ENCODE results near the gene GRPEL2. TPM values are rescaled to one million over a fixed set of nuclear protein-coding genes. Genes with fewer than 3 reads are reported as not detected.

Gene GRPEL2
- total and polyA plus RNA-seq, 9 donors: 5.9 to 17.5 (median 12.2) TPM

GRCh38 chr5:149341876-149342275 lies 3.4 kb upstream of the GRPEL2 start:
- Histone ChIP-seq H3K27me3 (no peaks in the 10 kb centered on the region), H3K27ac (no peak overlapping the region), H3K4me1 (ENCODE audit: insufficient read depth) (peaks cover 5% of the 10 kb centered on the region), H3K9me3 (no peaks in the 10 kb centered on the region), H3K4me3 (no peak overlapping the region), H3K36me3 (no peaks in the 10 kb centered on the region)
- TF ChIP-seq EP300 (IDR thresholded peaks at IDR 0.05): no peak
- no peak for TF ChIP-seq CTCF (IDR thresholded peaks at IDR 0.05)
- no peak for TF ChIP-seq POLR2A (IDR thresholded peaks at IDR 0.05)
- intact Hi-C loops (cut with DNase I): no loop called here
- no peak for DNase-seq

GRCh38 chr5:149344151-149344550 lies 1.1 kb upstream of the GRPEL2 start:
- H3K27me3 ChIP-seq: no peaks in the 10 kb centered on the region
- peaks cover 5% of the 10 kb centered on the region for H3K4me1 ChIP-seq (ENCODE audit: insufficient read depth)
- no peak overlapping the region for H3K27ac ChIP-seq
- H3K9me3 ChIP-seq: no peaks in the 10 kb centered on the region
- intact Hi-C loops (cut with DNase I): no loop called here
- no peaks in the 10 kb centered on the region for H3K36me3 ChIP-seq
- no peak for TF ChIP-seq CTCF (IDR thresholded peaks at IDR 0.05)
- no peak for TF ChIP-seq EP300 (IDR thresholded peaks at IDR 0.05)
- TF ChIP-seq POLR2A (IDR thresholded peaks at IDR 0.05): no peak
- 26 to 51% (median 32%) methylated on average over 2 of the region's 2 CpGs for WGBS, 3 donors
- H3K4me3 ChIP-seq: no peak overlapping the region
- no peak for DNase-seq

- 1% methylated on average over 11 of the region's 11 CpGs for WGBS, 3 donors
- Histone ChIP-seq H3K27ac (peak overlapping the region in 1 of 2 donors; percentile 31), H3K27me3 (no peaks in the 10 kb centered on the region), H3K9me3 (no peaks in the 10 kb centered on the region), H3K4me1 (ENCODE audit: insufficient read depth) (peaks cover 5% of the 10 kb centered on the region), H3K4me3 (peak overlapping the region; percentile 42), H3K36me3 (no peaks in the 10 kb centered on the region)
- TF ChIP-seq CTCF (IDR thresholded peaks at IDR 0.05) (no peak), EP300 (IDR thresholded peaks at IDR 0.05) (no peak), POLR2A (IDR thresholded peaks at IDR 0.05) (no peak)
- intact Hi-C loops (cut with DNase I): no loop called here
- no peak for DNase-seq
Measured at GRCh38 chr5:149345892-149346222, 558 bp downstream of the GRPEL2 start.

- Histone ChIP-seq H3K36me3 (no peaks in the 10 kb centered on the region), H3K27me3 (no peaks in the 10 kb centered on the region), H3K27ac (no peak overlapping the region), H3K4me3 (no peak overlapping the region), H3K9me3 (no peaks in the 10 kb centered on the region), H3K4me1 (ENCODE audit: insufficient read depth) (peaks cover 5% of the 10 kb centered on the region)
- intact Hi-C loops (cut with DNase I): no loop called here
- no peak for DNase-seq
- TF ChIP-seq EP300 (IDR thresholded peaks at IDR 0.05): no peak
- no peak for TF ChIP-seq CTCF (IDR thresholded peaks at IDR 0.05)
- no peak for TF ChIP-seq POLR2A (IDR thresholded peaks at IDR 0.05)
- 84 to 90% (median 88%) methylated on average over 1 of the region's 1 CpG for WGBS, 3 donors
Measured at GRCh38 chr5:149348518-149348917, 3.2 kb downstream of the GRPEL2 start.

GRCh38 chr5:149349382-149349781 lies 4.1 kb downstream of the GRPEL2 start:
- 90 to 95% (median 93%) methylated on average over 4 of the region's 4 CpGs for WGBS, 3 donors
- DNase-seq: no peak
- H3K27ac ChIP-seq: no peak overlapping the region
- intact Hi-C loops (cut with DNase I): no loop called here
- no peaks in the 10 kb centered on the region for H3K9me3 ChIP-seq
- TF ChIP-seq EP300 (IDR thresholded peaks at IDR 0.05) (no peak), CTCF (IDR thresholded peaks at IDR 0.05) (no peak), POLR2A (IDR thresholded peaks at IDR 0.05) (no peak)
- H3K36me3 ChIP-seq: no peaks in the 10 kb centered on the region
- H3K27me3 ChIP-seq: no peaks in the 10 kb centered on the region
- no peak overlapping the region for H3K4me3 ChIP-seq
- H3K4me1 ChIP-seq (ENCODE audit: insufficient read depth): peaks cover 3% of the 10 kb centered on the region

All from ovary (tissue), 9 donors.